Upper lobe of right lung (tissue), 1 donor: ENCODE data around the gene ETV3L. TPM values are rescaled to one million over a fixed set of nuclear protein-coding genes. Genes with fewer than 3 reads are reported as not detected.

ENCODE experiments used
- ATAC-seq: fragments of 200-7000 bp; cut with Tn5 transposase; one replicate; pipeline ENCODE4 v1.9.1; 2020; ENCODE audit warnings: mild to moderate bottlenecking, moderate library complexity
- DNase-seq: peaks from one replicate; pipeline ENCODE4 v3.0.0-alpha.2; 2020
- H3K27ac ChIP-seq: fragments of 200-600 bp; one replicate; pipeline ENCODE4 v1.8.0; 2022
- H3K27me3 ChIP-seq: fragments of 200-600 bp; one replicate; pipeline ENCODE4 v1.8.0; 2022; ENCODE audit warnings: mild to moderate bottlenecking
- H3K36me3 ChIP-seq: fragments of 200-600 bp; one replicate; pipeline ENCODE4 v1.8.0; 2022
- H3K4me1 ChIP-seq: fragments of 200-600 bp; one replicate; pipeline ENCODE4 v1.8.0; 2022
- H3K4me3 ChIP-seq: fragments of 200-600 bp; one replicate; pipeline ENCODE4 v1.8.0; 2022; ENCODE audit warnings: mild to moderate bottlenecking
- H3K9me3 ChIP-seq: fragments of 200-600 bp; one replicate; pipeline ENCODE4 v1.8.0; 2022
- CTCF ChIP-seq: fragments of 200-600 bp; IDR thresholded peaks from one replicate; pipeline ENCODE4 v1.8.0; 2022; ENCODE audit warnings: antibody characterized with exemption
- intact Hi-C: fragments of 100-400 bp; cut with DNase I; formaldehyde crosslinking; loops from one replicate; pipeline ENCODE4 v1.11.0; 2022
- total RNA-seq: library from RNA; stranded (reverse); fragmentation: NEBNext Ultra II Directional; extraction: Animal tissue kit (Norgen Biotek cat#: 25700); gene quantifications from one replicate; pipeline ENCODE4 v1.2.1, GENCODE V29; 2021
- donor health status: DM: no; HTN: yes; CAD: no; lungs with severe emphysema.

Gene ETV3L
- total RNA-seq, 1 donor from 2014 or later: not detected

GRCh38 chr1:157135646-157136045, 36.0 kb upstream of the ETV3L start:
- ATAC-seq: peak; percentile 79
- H3K9me3 ChIP-seq: no peaks in the 10 kb centered on the region
- no peak overlapping the region for H3K27ac ChIP-seq
- peaks cover 41% of the 10 kb centered on the region for H3K4me1 ChIP-seq
- TF ChIP-seq CTCF: no peak
- H3K4me3 ChIP-seq: no peak overlapping the region
- peaks cover 54% of the 10 kb centered on the region for H3K36me3 ChIP-seq
- no peaks in the 10 kb centered on the region for H3K27me3 ChIP-seq
- no peak for DNase-seq
- intact Hi-C loops: no loop called here

- Histone ChIP-seq H3K4me1 (peaks cover 41% of the 10 kb centered on the region), H3K9me3 (no peaks in the 10 kb centered on the region), H3K27me3 (no peaks in the 10 kb centered on the region), H3K27ac (no peak overlapping the region), H3K4me3 (no peak overlapping the region), H3K36me3 (peaks cover 60% of the 10 kb centered on the region)
- no peak for TF ChIP-seq CTCF
- ATAC-seq (no peak), DNase-seq (no peak)
- intact Hi-C loops: no loop called here
Observed at GRCh38 chr1:157135070-157135469, 35.5 kb upstream of the ETV3L start.

- Histone ChIP-seq H3K27ac (no peak overlapping the region), H3K27me3 (no peaks in the 10 kb centered on the region), H3K36me3 (peaks cover 66% of the 10 kb centered on the region), H3K4me1 (peaks cover 41% of the 10 kb centered on the region), H3K4me3 (no peak overlapping the region), H3K9me3 (no peaks in the 10 kb centered on the region)
- no peak for ATAC-seq
- intact Hi-C loops: no loop called here
- no peak for TF ChIP-seq CTCF
- DNase-seq: no peak
Observed at GRCh38 chr1:157134442-157134841, 34.8 kb upstream of the ETV3L start.

- Histone ChIP-seq H3K36me3 (peaks cover 77% of the 10 kb centered on the region), H3K4me1 (peaks cover 37% of the 10 kb centered on the region), H3K9me3 (no peaks in the 10 kb centered on the region), H3K27me3 (no peaks in the 10 kb centered on the region), H3K27ac (no peak overlapping the region), H3K4me3 (no peak overlapping the region)
- intact Hi-C loops: no loop called here
- DNase-seq (no peak), ATAC-seq (no peak)
- TF ChIP-seq CTCF: no peak
Observed at GRCh38 chr1:157133426-157133825, 33.8 kb upstream of the ETV3L start.

- no peaks in the 10 kb centered on the region for H3K9me3 ChIP-seq
- H3K36me3 ChIP-seq: peaks cover 84% of the 10 kb centered on the region
- no peak overlapping the region for H3K27ac ChIP-seq
- H3K4me3 ChIP-seq: no peak overlapping the region
- peaks cover 37% of the 10 kb centered on the region for H3K4me1 ChIP-seq
- no peak for TF ChIP-seq CTCF
- intact Hi-C loops: no loop called here
- DNase-seq (no peak), ATAC-seq (no peak)
- H3K27me3 ChIP-seq: no peaks in the 10 kb centered on the region
Observed at GRCh38 chr1:157132616-157133167, 33.1 kb upstream of the ETV3L start.

GRCh38 chr1:157132111-157132510, 32.5 kb upstream of the ETV3L start:
- ATAC-seq: no peak
- peaks cover 36% of the 10 kb centered on the region for H3K4me1 ChIP-seq
- no peak overlapping the region for H3K27ac ChIP-seq
- TF ChIP-seq CTCF: no peak
- intact Hi-C loops: no loop called here
- no peak for DNase-seq
- peaks cover 87% of the 10 kb centered on the region for H3K36me3 ChIP-seq
- H3K9me3 ChIP-seq: no peaks in the 10 kb centered on the region
- H3K4me3 ChIP-seq: no peak overlapping the region
- no peaks in the 10 kb centered on the region for H3K27me3 ChIP-seq
